Measurements from ENCODE around the gene RAD51B. TPM values are rescaled to one million over a fixed set of nuclear protein-coding genes. Genes with fewer than 3 reads are reported as not detected.
A peak's percentile ranks its signal among the peaks of the same experiment; 100 is the strongest.

RAD51B gene
- total RNA-seq, 2 donors from 2014 or later = 37.0 to 49.7 TPM

- Mint-ChIP-seq H3K4me3 (no peak overlapping the region), H3K36me3 (ENCODE audit: low read depth) (no peaks in the 10 kb centered on the region), H3K4me1 (peaks cover 20% of the 10 kb centered on the region), H3K27ac (peak overlapping the region; percentile 28), H3K27me3 (no peaks in the 10 kb centered on the region), H3K9me3 (peaks cover 3% of the 10 kb centered on the region)
- no peak for ATAC-seq (replicated peaks)
Measured at GRCh38 chr14:68566075-68566474, 746.5 kb downstream of the RAD51B start.

- no peaks in the 10 kb centered on the region for H3K27me3 Mint-ChIP-seq
- peaks cover 3% of the 10 kb centered on the region for H3K9me3 Mint-ChIP-seq
- ATAC-seq (replicated peaks) = no peak
- H3K36me3 Mint-ChIP-seq (ENCODE audit: low read depth) = no peaks in the 10 kb centered on the region
- H3K4me3 Mint-ChIP-seq = no peak overlapping the region
- H3K27ac Mint-ChIP-seq = no peak overlapping the region
- peaks cover 11% of the 10 kb centered on the region for H3K4me1 Mint-ChIP-seq
Measured at GRCh38 chr14:68568907-68569897, 749.6 kb downstream of the RAD51B start.

GRCh38 chr14:68569970-68570409 is 750.4 kb downstream of the RAD51B start:
- Mint-ChIP-seq H3K27ac (no peak overlapping the region), H3K36me3 (ENCODE audit: low read depth) (no peaks in the 10 kb centered on the region), H3K9me3 (peaks cover 3% of the 10 kb centered on the region), H3K4me3 (no peak overlapping the region), H3K4me1 (peaks cover 7% of the 10 kb centered on the region), H3K27me3 (no peaks in the 10 kb centered on the region)
- no peak for ATAC-seq (replicated peaks)

- H3K4me3 Mint-ChIP-seq = no peak overlapping the region
- H3K4me1 Mint-ChIP-seq = peaks cover 4% of the 10 kb centered on the region
- H3K27me3 Mint-ChIP-seq = no peaks in the 10 kb centered on the region
- no peak overlapping the region for H3K27ac Mint-ChIP-seq
- no peaks in the 10 kb centered on the region for H3K36me3 Mint-ChIP-seq (ENCODE audit: low read depth)
- no peak for ATAC-seq (replicated peaks)
- peaks cover 3% of the 10 kb centered on the region for H3K9me3 Mint-ChIP-seq
Measured at GRCh38 chr14:68571114-68571591, 751.6 kb downstream of the RAD51B start.

- no peak overlapping the region for H3K4me3 Mint-ChIP-seq
- no peak for ATAC-seq (replicated peaks)
- no peaks in the 10 kb centered on the region for H3K36me3 Mint-ChIP-seq (ENCODE audit: low read depth)
- H3K9me3 Mint-ChIP-seq = no peaks in the 10 kb centered on the region
- H3K27ac Mint-ChIP-seq = no peak overlapping the region
- H3K27me3 Mint-ChIP-seq = no peaks in the 10 kb centered on the region
- peaks cover 4% of the 10 kb centered on the region for H3K4me1 Mint-ChIP-seq
Measured at GRCh38 chr14:68571928-68572525, 752.4 kb downstream of the RAD51B start.

GRCh38 chr14:68573126-68573525 is 753.5 kb downstream of the RAD51B start:
- H3K27ac Mint-ChIP-seq = no peak overlapping the region
- H3K4me1 Mint-ChIP-seq = peaks cover 4% of the 10 kb centered on the region
- no peaks in the 10 kb centered on the region for H3K36me3 Mint-ChIP-seq (ENCODE audit: low read depth)
- no peaks in the 10 kb centered on the region for H3K9me3 Mint-ChIP-seq
- no peak for ATAC-seq (replicated peaks)
- H3K27me3 Mint-ChIP-seq = no peaks in the 10 kb centered on the region
- no peak overlapping the region for H3K4me3 Mint-ChIP-seq

GRCh38 chr14:68573722-68574121 is 754.1 kb downstream of the RAD51B start:
- no peaks in the 10 kb centered on the region for H3K9me3 Mint-ChIP-seq
- no peak overlapping the region for H3K27ac Mint-ChIP-seq
- no peaks in the 10 kb centered on the region for H3K36me3 Mint-ChIP-seq (ENCODE audit: low read depth)
- no peak overlapping the region for H3K4me3 Mint-ChIP-seq
- ATAC-seq (replicated peaks) = no peak
- H3K4me1 Mint-ChIP-seq = peaks cover 4% of the 10 kb centered on the region
- H3K27me3 Mint-ChIP-seq = no peaks in the 10 kb centered on the region

- ATAC-seq (replicated peaks) = no peak
- Mint-ChIP-seq H3K4me3 (no peak overlapping the region), H3K4me1 (peaks cover 4% of the 10 kb centered on the region), H3K27ac (no peak overlapping the region), H3K36me3 (ENCODE audit: low read depth) (no peaks in the 10 kb centered on the region), H3K9me3 (no peaks in the 10 kb centered on the region), H3K27me3 (no peaks in the 10 kb centered on the region)
Measured at GRCh38 chr14:68574461-68574860, 754.9 kb downstream of the RAD51B start.

- Mint-ChIP-seq H3K4me1 (peaks cover 4% of the 10 kb centered on the region), H3K27me3 (no peaks in the 10 kb centered on the region), H3K27ac (no peak overlapping the region), H3K9me3 (no peaks in the 10 kb centered on the region), H3K36me3 (ENCODE audit: low read depth) (no peaks in the 10 kb centered on the region), H3K4me3 (no peak overlapping the region)
- no peak for ATAC-seq (replicated peaks)
Measured at GRCh38 chr14:68574906-68575305, 755.3 kb downstream of the RAD51B start.

- Mint-ChIP-seq H3K9me3 (no peaks in the 10 kb centered on the region), H3K27ac (no peak overlapping the region), H3K27me3 (no peaks in the 10 kb centered on the region), H3K4me3 (no peak overlapping the region), H3K4me1 (peaks cover 4% of the 10 kb centered on the region), H3K36me3 (ENCODE audit: low read depth) (no peaks in the 10 kb centered on the region)
- no peak for ATAC-seq (replicated peaks)
Measured at GRCh38 chr14:68575426-68575825, 755.8 kb downstream of the RAD51B start.

- Mint-ChIP-seq H3K9me3 (no peaks in the 10 kb centered on the region), H3K27ac (no peak overlapping the region), H3K4me1 (peaks cover 4% of the 10 kb centered on the region), H3K4me3 (no peak overlapping the region), H3K36me3 (ENCODE audit: low read depth) (no peaks in the 10 kb centered on the region), H3K27me3 (no peaks in the 10 kb centered on the region)
- no peak for ATAC-seq (replicated peaks)
Measured at GRCh38 chr14:68576031-68576430, 756.5 kb downstream of the RAD51B start.

- H3K4me1 Mint-ChIP-seq = peaks cover 4% of the 10 kb centered on the region
- no peak overlapping the region for H3K27ac Mint-ChIP-seq
- ATAC-seq (replicated peaks) = no peak
- no peak overlapping the region for H3K4me3 Mint-ChIP-seq
- no peaks in the 10 kb centered on the region for H3K9me3 Mint-ChIP-seq
- H3K36me3 Mint-ChIP-seq (ENCODE audit: low read depth) = no peaks in the 10 kb centered on the region
- H3K27me3 Mint-ChIP-seq = no peaks in the 10 kb centered on the region
Measured at GRCh38 chr14:68576496-68577244, 757.1 kb downstream of the RAD51B start.

- H3K9me3 Mint-ChIP-seq = no peaks in the 10 kb centered on the region
- ATAC-seq (replicated peaks) = no peak
- no peak overlapping the region for H3K4me3 Mint-ChIP-seq
- H3K27ac Mint-ChIP-seq = peak overlapping the region; percentile 6
- H3K36me3 Mint-ChIP-seq (ENCODE audit: low read depth) = no peaks in the 10 kb centered on the region
- H3K4me1 Mint-ChIP-seq = no peaks in the 10 kb centered on the region
- H3K27me3 Mint-ChIP-seq = no peaks in the 10 kb centered on the region
Measured at GRCh38 chr14:68577802-68578541, 758.4 kb downstream of the RAD51B start.

GRCh38 chr14:68578597-68578996 is 759.0 kb downstream of the RAD51B start:
- Mint-ChIP-seq H3K36me3 (ENCODE audit: low read depth) (no peaks in the 10 kb centered on the region), H3K9me3 (no peaks in the 10 kb centered on the region), H3K4me3 (no peak overlapping the region), H3K27ac (no peak overlapping the region), H3K27me3 (no peaks in the 10 kb centered on the region), H3K4me1 (no peaks in the 10 kb centered on the region)
- no peak for ATAC-seq (replicated peaks)

Measured in activated T-helper 17 cell treated with anti-CD3 and anti-CD28 coated beads, Interleukin-2, amount 50 U/mL, for 72 hours (primary cell).